NCI-H345 treated with DMSO at 0.1 percent for 48 hours (cell line): ENCODE results near the gene MRPL55.

Source experiments
- DNase-seq: peaks from one replicate; lab custom pipeline; 2025; ENCODE audit not compliant: unreplicated experiment; lab: John Stamatoyannopoulos, UW

The MRPL55 gene

GRCh38 chr1:228109073-228109961 lies at the start of gene MRPL55:
TSS of gene MRPL55 (minus strand) at chr1:228109299. CDS start at chr1:228108260, 1,039 bp downstream.
- peak; percentile 88 for DNase-seq

DNA sequence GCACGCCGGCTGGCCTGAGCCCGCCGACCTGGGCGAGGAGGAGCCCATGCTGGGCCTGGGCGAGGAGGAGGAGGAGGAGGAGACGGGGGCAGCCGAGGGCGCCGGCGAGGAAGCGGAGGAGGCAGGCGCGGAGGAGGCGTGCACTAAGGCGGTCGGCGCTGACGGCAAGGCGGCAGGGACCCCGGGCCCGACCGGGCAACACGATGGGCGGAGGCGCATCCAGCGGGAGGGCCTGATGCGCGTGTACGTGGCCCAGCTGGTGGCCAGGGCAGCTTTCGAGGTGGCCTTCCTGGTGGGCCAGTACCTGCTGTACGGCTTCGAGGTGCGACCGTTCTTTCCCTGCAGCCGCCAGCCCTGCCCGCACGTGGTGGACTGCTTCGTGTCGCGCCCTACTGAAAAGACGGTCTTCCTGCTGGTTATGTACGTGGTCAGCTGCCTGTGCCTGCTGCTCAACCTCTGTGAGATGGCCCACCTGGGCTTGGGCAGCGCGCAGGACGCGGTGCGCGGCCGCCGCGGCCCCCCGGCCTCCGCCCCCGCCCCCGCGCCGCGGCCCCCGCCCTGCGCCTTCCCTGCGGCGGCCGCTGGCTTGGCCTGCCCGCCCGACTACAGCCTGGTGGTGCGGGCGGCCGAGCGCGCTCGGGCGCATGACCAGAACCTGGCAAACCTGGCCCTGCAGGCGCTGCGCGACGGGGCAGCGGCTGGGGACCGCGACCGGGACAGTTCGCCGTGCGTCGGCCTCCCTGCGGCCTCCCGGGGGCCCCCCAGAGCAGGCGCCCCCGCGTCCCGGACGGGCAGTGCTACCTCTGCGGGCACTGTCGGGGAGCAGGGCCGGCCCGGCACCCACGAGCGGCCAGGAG lies 49.3 kb upstream of the MRPL55 start:
- DNase-seq = no peak

DNA sequence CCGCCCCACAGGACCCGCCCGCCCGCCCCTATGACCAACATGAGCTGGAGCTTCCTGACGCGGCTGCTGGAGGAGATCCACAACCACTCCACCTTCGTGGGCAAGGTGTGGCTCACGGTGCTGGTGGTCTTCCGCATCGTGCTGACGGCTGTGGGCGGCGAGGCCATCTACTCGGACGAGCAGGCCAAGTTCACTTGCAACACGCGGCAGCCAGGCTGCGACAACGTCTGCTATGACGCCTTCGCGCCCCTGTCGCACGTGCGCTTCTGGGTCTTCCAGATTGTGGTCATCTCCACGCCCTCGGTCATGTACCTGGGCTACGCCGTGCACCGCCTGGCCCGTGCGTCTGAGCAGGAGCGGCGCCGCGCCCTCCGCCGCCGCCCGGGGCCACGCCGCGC lies 48.6 kb upstream of the MRPL55 start:
- DNase-seq = no peak

DNA sequence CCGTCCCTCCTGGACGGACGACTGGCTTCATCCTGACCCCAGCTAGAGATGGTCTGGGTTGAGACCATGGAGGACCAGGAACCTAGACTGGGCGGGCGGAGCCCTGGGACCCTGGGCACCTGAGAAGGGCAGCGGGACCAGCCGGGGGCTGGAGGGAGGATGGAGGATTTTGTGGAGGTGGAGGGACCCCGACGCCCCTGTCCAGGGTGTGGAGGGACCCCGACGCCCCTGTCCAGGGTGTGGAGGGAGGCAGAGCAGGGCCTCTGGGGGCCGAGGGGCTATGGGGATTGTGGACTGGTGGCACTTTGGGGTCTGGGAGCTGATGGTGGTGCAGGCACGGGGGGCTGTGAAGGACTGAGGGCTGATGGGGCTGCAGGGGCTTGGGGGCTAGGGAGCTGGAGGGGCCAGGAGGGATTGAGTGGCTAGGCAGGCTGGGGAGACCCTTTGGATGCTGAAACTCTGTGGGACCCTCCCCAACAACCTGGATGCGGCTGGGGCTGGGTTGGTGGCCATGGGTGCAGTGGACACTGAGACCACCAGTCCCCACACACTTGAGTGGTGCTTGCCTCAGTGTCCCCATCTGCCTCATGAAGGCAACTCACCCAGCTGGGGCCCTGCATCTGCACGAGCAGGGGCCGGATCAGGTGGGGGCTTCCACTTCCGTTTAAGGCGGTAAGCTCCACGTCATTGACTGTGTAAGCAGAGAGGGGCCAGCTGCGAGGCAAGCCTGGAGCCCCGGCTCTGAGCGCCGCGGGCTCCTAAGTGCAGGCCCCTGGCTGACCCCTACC lies 48.0 kb upstream of the MRPL55 start:
- no peak for DNase-seq

DNA sequence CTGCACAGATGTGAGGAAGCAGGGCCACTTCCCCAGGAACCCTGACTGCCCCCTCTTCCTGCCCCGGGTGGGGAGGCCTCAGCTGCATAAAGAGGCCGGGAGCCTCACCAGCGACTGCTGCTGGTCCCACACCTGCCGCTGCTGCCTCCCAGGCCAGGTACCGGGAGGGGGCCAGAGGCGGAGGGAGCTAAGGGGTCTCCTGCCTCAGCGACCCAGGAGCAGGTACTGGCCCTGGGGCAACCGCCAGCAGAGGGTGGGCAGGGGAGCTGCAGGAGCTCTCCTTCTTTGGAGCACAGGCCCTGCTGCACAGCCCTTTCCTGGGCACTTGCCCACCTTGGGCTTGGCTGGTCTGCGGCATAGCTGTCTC lies 47.4 kb upstream of the MRPL55 start:
- DNase-seq = no peak

GRCh38 chr1:228155596-228156514 lies 46.8 kb upstream of the MRPL55 start:
- DNase-seq = no peak

DNA sequence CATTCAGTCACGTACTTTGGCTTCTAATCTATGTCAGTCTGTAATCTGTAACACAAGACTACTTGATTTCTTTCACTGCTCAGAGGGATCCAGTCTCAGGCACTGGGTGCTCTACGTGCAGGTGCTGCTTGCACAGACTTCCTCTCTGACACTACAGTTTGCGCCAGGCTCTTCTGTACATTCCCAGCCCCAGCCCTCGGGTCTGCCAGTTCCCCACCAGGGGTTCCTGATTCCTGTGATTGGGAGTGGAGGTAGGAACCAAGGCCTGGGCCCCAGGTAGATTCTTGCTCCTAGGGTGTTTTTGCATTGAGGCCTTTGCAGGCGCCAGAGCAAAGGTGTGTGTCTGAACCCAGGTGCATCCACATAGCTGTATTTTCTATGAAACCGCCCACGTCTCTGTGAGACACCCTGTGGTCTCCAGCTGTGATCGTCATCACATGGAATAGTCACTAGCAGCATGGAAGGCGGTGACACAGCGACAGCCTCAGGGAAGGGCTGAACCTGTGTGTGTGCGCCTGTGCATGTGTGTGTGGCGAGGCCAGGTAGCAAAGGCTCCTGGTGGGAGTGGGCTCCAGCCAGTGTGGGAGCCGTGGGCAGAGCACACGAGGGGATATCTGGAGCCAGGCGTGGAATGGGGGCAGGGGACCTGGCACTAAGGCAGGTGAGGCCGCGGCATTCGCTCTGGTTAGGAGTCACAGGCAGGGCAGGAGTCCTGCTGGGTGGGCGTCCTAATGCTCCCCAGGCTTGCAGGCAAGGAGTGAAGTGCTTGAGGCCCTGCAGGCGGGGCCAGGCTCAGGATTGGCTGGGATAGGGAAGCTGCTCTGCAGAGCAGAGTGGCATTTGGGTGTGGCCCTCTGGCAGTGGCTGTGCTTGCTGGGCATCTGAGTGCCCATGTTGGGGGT lies 45.8 kb upstream of the MRPL55 start:
- DNase-seq = peak; percentile 56

DNA sequence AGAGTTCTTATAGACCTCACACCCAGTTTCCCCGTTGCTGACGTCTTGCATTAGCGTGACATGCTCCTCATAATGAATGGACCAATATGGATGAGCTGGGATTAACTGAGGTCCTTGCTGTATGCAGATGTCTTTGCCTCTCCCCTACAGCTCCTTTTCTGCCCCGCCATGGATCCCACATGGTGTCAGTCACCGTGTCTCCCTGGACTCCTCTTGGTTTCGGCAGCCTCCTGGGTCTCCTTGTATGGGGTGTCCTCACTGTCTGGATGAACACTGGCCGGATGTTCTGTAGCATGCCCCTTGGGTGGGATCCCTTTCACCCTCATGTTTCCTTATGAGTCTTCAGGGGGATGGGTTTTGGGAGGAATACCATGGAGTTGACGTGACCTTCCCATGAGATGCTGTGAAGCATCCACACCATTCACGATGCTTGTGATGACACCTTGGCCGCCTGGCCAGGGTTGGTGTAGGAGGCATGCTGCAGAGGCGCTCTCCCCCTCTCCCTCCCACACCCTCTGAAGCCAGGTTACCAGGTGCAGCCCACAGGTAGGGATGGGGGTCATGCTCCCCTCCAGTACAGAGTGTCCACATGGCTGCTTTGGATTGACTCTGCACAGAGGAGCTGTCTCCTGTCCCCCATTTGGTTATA lies 45.0 kb upstream of the MRPL55 start:
- no peak for DNase-seq

DNA sequence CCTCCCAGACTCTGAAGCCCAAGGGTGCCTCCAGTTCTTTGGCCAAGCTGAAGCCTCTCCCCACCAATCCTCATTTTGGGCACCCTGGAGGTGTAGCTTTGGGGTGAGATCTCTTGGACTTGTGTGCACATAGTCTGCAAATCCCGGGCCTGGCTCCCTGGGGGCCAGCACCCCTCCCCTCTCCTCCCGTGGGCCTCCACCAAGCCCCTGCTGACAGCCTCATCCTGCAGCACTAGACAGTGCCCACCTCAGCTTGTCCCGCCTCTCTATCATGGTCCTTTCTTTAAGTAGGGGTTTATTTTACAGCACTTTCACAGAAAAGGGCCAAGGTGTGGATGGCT lies 43.8 kb upstream of the MRPL55 start:
- no peak for DNase-seq

DNA sequence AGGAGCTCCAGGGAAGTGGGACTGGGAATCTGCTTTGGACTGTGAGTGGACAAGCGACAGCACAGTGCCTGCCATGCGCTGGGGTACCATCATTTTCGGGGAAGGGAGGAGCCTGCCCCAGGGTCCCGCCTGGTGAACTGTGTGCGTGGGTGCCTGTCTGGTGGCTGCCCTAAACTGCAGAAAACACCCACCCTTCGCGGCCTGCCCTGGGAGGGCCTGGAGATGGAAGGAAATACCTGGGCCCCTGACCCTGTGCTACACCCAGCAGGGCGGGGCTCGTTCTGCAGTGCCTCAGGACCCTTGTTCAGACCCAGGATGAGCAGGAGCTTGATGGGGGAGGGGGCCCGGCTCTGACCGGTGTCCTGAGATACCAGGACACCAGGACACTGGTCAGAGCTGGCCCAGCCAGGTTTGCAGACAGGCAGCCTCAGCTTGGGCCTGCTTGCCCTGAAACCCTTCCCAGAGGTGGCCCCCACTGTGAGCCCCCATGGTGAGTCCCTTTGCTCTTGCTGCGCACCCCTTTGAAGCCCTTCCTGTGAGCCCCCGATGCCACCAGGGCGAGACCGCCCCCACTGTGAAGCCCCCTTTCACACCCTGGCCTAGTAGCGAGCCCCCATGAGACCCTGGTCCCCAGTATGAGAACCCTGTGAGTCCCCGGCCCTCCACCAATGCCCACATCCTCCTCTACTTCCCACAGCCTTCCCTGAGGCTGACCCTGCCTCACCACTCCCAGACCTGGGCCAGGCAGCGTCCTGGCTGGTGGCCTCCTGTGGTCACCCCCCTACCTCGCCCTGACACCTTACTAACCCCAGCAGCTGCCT lies 43.2 kb upstream of the MRPL55 start:
- DNase-seq = no peak

- no peak for DNase-seq
These were observed 42.3 kb upstream of the MRPL55 start for GRCh38 chr1:228151180-228151925.

DNA sequence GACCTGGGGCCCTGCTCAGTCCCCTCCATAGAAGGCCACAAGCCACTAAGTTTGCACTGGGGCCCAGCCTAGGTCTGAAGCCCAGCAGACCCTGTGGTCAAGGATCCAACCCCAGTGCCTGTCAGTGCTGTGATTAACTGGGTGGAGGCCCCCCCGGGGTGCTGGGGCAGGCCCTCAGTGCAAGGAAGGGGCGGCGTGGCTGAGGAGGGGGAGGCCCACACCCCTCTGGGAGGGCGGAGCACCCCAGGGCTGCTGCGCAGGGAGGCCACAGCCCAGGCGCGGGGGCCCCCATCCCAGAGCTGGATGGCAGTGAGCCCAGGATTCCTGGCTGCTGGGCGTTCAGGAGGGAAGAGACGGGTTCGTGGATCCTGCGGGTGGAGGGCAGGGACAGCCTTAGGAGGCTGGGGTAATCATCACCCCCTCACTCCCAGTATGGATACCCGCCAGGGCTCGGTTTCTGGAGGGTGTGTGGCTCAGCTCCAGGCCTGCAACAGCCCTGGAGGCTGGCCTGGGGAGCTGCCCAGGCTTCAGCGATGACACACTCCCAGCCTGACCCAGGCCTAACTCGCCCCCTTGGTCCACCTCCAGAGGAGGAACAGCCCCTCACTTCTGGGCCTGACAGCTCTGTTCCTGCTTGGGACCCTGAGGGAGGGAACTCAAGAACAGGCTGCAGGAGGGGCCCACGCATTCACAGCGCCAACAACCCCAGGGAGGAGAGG lies 41.5 kb upstream of the MRPL55 start:
- DNase-seq = no peak

DNA sequence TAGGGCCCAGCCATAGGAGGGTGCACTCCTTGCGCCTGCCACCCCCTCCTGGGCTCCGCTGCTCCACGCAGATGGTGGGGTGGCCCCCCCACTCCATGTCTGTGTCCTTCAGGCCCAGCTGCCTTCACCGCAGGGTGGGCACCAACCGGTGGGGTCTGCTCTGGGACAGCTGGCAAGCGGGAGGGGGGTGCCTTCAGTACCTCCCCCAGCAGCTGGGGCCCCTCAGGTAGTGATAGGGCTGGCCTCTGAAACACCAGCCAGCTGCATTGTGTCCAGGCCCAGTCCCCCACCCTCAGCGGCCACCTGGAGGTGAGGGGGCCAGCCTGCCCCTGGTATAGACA lies 41.0 kb upstream of the MRPL55 start:
- no peak for DNase-seq

- DNase-seq = no peak
These were observed 40.5 kb upstream of the MRPL55 start, which contains the start of gene GJC2 for GRCh38 chr1:228149406-228150119. TSS of gene GJC2 (plus strand) at chr1:228149930. CDS start at chr1:228157759, 7,829 bp downstream.

GRCh38 chr1:228148935-228149405 lies 39.9 kb upstream of the MRPL55 start:
- no peak for DNase-seq
